IPS DF 4.7 (cell line): ENCODE data around the gene FLYWCH1.

Experiments used
- DNase-seq: peaks from one replicate; pipeline ENCODE4 v3.0.0-alpha.2; 2013; ENCODE audit warnings: low spot score; ENCODE audit errors: extremely low read depth

The FLYWCH1 gene, protein sequence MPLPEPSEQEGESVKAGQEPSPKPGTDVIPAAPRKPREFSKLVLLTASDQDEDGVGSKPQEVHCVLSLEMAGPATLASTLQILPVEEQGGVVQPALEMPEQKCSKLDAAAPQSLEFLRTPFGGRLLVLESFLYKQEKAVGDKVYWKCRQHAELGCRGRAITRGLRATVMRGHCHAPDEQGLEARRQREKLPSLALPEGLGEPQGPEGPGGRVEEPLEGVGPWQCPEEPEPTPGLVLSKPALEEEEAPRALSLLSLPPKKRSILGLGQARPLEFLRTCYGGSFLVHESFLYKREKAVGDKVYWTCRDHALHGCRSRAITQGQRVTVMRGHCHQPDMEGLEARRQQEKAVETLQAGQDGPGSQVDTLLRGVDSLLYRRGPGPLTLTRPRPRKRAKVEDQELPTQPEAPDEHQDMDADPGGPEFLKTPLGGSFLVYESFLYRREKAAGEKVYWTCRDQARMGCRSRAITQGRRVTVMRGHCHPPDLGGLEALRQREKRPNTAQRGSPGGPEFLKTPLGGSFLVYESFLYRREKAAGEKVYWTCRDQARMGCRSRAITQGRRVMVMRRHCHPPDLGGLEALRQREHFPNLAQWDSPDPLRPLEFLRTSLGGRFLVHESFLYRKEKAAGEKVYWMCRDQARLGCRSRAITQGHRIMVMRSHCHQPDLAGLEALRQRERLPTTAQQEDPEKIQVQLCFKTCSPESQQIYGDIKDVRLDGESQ

GRCh38 chr16:2911638-2912329, at the start of gene FLYWCH1:
Gene FLYWCH1, plus strand, starts transcription at chr16:2911931. Its CDS starts 17,755 bp downstream, at chr16:2929686.
- DNase-seq, result no peak

- DNase-seq, result no peak
Observed at GRCh38 chr16:2865651-2866050, 46.1 kb upstream of the FLYWCH1 start.

- DNase-seq, result no peak
Observed at GRCh38 chr16:2866431-2866830, 45.3 kb upstream of the FLYWCH1 start.

DNA sequence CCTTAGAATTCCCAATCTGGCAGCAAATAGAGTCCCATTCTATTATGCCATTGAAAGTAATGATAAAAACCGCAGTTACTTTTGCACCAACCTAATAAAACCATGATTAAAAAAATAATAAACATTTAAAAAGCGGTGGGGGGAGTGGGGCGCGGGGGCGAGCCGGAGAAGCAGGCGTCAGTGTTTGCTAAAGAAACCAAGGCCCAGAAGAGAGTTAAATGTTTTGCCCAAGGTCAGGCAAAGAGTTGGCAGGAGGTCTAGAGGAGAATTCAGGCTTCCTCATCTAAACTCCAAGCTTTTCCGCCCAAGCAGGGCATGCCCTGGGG, 44.1 kb upstream of the FLYWCH1 start:
- no peak for DNase-seq

DNA sequence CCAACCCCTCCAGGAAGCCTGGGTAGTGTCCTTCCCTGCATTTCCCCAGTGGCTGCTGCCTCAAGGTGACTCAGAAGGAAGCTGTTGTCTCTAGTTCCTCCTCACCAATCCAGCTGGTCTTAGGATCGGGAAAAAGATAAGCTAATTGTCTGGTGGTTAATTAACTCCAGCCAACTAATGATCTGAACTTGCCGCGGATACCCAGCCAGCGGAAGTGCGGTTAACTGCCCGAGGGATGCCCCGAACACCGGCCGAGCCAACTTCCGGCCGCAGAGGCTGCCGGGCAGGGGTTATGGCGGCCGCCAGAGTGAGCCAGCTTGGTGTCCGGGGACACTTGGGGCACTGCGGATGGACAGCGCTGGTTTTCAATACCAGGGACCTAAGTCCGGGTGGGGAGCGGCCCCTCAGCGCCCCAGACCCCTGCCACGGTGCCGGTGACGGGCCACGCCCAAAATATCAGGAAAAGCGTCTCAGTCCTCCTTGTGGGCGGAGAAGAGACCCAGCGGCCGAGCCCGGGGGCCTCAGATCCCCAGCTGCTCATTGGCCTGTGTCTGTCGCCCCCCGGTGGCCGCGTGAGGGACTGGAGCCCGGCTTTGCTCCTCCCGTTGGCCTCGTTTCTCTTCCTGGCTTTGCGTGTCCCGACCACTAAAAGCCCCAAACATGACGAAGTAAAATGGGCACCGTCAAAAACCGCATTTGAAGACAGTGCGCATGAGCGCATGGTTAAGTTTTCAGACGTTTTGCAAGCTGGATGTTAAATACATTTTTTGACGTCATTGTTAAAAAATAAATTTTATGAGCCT, 43.5 kb upstream of the FLYWCH1 start:
- peak; percentile 46 for DNase-seq

- DNase-seq, result no peak
Observed at GRCh38 chr16:2871926-2872325, 39.8 kb upstream of the FLYWCH1 start.

- no peak for DNase-seq
Observed at GRCh38 chr16:2874032-2874911, 37.5 kb upstream of the FLYWCH1 start.

- DNase-seq, result peak; percentile 19
Observed at GRCh38 chr16:2874912-2875362, 36.8 kb upstream of the FLYWCH1 start.

- DNase-seq, result no peak
Observed at GRCh38 chr16:2879854-2880508, 31.8 kb upstream of the FLYWCH1 start.

DNA sequence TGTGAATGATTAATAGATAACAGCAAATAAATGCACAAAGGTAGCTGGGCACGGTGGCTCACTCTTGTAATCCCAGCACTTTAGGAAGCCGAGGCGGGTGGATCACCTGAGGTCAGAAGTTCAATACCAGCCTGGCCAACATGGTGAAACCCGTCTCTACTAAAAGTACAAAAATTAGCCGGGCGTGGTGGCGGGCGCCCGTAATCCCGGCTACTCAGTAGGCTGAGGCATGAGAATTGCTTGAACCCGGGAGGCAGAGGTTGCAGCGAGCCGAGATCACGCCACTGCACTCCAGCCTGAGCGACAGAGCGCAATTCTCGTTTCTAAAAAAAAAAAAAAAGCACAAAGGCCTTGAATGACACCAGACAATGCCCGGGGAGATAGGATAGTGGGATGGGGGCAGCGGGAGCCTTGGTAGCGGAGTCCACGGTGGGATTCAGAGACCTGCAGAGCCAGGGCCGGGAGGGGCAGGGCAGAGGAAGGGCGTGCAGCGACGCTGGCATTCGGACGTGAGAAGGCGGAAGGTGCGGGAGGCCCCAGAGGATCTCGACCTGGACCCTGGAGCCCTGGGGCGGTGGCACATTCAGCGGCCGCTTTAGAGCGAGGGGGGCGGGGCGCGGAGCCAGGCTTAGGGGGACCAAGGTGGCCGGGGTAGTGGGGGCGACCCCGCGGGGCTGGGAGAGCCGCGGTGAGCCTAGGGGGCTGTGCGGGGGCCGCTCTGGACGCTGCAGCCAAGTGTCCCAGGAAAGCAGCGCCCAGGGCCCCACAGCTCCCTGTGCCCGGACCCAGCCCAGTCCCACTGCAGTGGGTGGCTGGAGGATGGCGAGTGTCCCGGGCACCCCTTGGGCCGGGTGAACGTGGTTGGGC, 29.7 kb upstream of the FLYWCH1 start:
- DNase-seq, result no peak

DNA sequence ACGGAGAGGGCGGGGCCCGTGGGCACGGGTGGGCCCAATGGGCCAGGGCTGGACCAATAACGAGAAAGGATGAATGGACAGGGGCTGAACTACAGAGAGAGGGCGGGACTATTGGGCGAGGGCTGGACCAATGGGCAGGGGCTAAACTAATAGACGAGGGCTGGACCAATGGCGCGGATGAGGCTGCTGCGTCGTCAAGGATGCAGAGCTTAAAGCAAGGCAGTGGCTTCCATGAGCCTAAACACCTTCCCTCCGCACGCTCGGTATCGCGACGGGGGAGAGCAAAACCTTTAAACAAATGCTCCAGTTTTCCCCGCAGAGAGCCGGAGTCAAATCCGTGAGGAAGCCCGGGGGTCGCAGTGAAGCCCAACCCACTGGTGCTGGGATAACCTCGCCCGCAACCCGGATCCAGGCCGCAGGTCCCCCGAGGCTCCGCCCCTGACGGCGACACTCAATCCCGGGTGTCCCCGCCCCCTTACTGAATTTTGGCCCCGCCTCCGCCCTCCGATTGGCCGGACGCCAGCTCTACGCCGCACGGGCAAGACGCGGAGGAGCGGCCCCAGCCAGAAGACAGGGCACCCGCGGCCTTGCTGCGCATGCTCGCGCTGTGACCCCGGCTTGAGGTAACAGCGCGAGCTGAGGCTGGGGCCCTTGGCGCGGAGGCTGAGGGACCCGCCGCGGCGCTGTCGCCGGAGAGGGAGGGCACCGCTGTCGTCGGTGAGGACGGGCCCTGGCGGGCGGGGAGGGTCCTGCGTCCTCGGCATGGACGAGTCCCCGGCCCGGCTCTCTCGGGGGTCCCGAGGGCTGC, 28.9 kb upstream of the FLYWCH1 start, which contains the start of gene FLYWCH2:
Gene FLYWCH2, plus strand, starts transcription at position 566 of the 808 bp plus-strand sequence. CDS start 13,235 bp downstream, outside the sequence.
- peak; percentile 93 for DNase-seq

GRCh38 chr16:2883458-2883908, 28.2 kb upstream of the FLYWCH1 start:
- no peak for DNase-seq

- no peak for DNase-seq
Observed at GRCh38 chr16:2884041-2884451, 27.7 kb upstream of the FLYWCH1 start.

DNA sequence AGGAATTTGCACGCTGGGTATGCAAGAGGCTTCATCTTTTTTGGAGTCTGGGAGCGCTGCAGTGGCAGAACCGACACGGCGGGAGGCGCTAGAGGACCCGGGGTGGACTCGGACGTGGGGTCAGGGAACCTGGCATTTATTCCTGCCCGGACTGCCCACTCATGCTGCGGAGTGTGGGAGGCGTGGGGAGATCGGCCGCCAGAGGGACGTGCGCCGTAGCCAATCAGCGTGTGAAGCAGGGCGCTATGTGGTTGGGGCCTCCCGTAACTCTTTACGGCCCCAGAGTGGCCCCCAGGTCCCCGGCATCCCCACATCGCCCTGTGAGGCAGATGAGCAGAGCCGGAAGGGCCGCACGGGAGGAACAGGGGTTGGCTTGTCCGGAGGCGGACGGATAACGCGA, 17.5 kb upstream of the FLYWCH1 start:
- no peak for DNase-seq

GRCh38 chr16:2895813-2896212, 15.9 kb upstream of the FLYWCH1 start:
- DNase-seq, result no peak

GRCh38 chr16:2896480-2897010, 15.2 kb upstream of the FLYWCH1 start:
- no peak for DNase-seq

GRCh38 chr16:2897110-2897509, 14.6 kb upstream of the FLYWCH1 start:
- no peak for DNase-seq
